ENCODE measurements around the gene CCDC92. TPM values are rescaled to one million over a fixed set of nuclear protein-coding genes. Genes with fewer than 3 reads are reported as not detected.

The CCDC92 gene
- total and polyA plus RNA-seq, 10 of the 15 experiments (the other 5 are each of a cell fraction or from before 2014, with no cell fraction given) = 0.53 to 11.8 (median 4.2) TPM

DNA sequence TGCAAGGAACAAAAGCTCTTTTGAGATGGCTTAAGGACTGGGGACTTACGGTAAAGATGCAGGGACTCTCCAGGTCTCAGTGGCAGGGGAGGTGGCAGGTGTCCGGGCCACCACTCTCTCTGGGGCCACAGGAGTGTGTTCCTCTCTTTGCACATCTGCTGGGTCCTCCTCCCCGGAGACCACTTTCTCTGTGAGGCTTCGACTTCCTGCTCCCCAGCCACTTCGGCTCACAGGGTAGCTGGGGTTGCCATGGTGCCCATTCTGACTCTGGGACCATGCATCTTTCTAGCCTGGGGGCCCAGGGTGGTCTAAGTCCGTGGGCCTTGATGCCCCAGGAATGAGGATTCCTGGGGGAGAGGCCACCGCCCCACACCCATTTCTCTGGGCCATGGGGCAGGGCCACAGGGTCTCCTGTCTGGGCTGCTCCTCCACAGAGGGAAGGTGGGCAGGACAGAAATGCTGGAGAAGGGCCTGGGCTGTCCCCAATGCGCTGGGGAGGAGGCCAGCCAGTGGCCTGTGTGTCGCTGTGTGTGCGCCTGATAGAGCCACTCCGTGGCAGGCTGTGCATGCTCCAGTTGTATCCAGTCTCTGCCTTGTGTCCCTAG is 38.5 kb downstream of the CCDC92 start:
- ATAC-seq (no peak), DNase-seq (ENCODE audit: low read depth, low spot score) (no peak), FAIRE-seq (no peak)
- Histone ChIP-seq H3K27ac (ENCODE audit: control insufficient read depth, insufficient read depth) (no peak overlapping the region), H3K79me2 (ENCODE audit: control insufficient read depth, insufficient read depth, low read length) (no peaks in the 10 kb centered on the region), H3K9me3 (replicated peaks; ENCODE audit: control insufficient read depth, insufficient read depth, low read length) (no peaks in the 10 kb centered on the region), H2AFZ (ENCODE audit: control insufficient read depth, low read depth, low read length) (no peak overlapping the region), H3K4me1 (ENCODE audit: control insufficient read depth, insufficient read depth, low read length) (peaks cover 11% of the 10 kb centered on the region), H3K36me3 (ENCODE audit: control insufficient read depth in 2 of 2, insufficient read depth in 2 of 2, low read length in 1 of 2) (no peaks in the 10 kb centered on the region), H3K9ac (ENCODE audit: control insufficient read depth, insufficient read depth, low read length) (no peak overlapping the region), H3K4me3 (no peak overlapping the region), H3K4me2 (ENCODE audit: control insufficient read depth, insufficient read depth) (no peak overlapping the region), H3K27me3 (replicated peaks in 1 of 2; ENCODE audit: control insufficient read depth in 2 of 2, insufficient read depth in 2 of 2, low read length in 1 of 2) (no peaks in the 10 kb centered on the region; a peak in 2 of 4 replicates), H4K20me1 (ENCODE audit: control insufficient read depth, insufficient read depth) (no peaks in the 10 kb centered on the region)
- ChIA-PET POLR2A (no interaction called here), RAD21 (ENCODE audit: unreplicated experiment) (no interaction called here), CTCF (no interaction called here), SMC1A (ENCODE audit: uncharacterized antibody, unreplicated experiment) (no interaction called here)
- BruUV-seq (replicated peaks) = no TSS peak
- WGBS (ENCODE audit: insufficient coverage, insufficient replicate concordance, low lambda C conversion rate, missing lambda C conversion rate) = 17% methylated on average over 11 of the region's 11 CpGs
- intact Hi-C loops (cut with micrococcal nuclease; ENCODE audit: unreplicated experiment) (no loop called here), in situ Hi-C loops (cut with MboI) (no loop called here)
- TF ChIP-seq BRCA1 (IDR thresholded peaks at IDR 0.05; ENCODE audit: low read depth, low read length) (no peak), RAD21 (IDR thresholded peaks at IDR 0.05; ENCODE audit: insufficient read depth, low read depth, low read length) (no peak), PAX5 (IDR thresholded peaks at IDR 0.05; ENCODE audit: borderline replicate concordance, low read depth, low read length) (no peak), YBX1 (IDR thresholded peaks at IDR 0.05) (no peak), JUNB (IDR thresholded peaks at IDR 0.05) (no peak), NFYA (IDR thresholded peaks at IDR 0.05; ENCODE audit: borderline replicate concordance, low read depth, low read length) (no peak), ATF7 (IDR thresholded peaks at IDR 0.05; ENCODE audit: low read depth) (no peak)
- TF ChIP-seq, protein P1, sequence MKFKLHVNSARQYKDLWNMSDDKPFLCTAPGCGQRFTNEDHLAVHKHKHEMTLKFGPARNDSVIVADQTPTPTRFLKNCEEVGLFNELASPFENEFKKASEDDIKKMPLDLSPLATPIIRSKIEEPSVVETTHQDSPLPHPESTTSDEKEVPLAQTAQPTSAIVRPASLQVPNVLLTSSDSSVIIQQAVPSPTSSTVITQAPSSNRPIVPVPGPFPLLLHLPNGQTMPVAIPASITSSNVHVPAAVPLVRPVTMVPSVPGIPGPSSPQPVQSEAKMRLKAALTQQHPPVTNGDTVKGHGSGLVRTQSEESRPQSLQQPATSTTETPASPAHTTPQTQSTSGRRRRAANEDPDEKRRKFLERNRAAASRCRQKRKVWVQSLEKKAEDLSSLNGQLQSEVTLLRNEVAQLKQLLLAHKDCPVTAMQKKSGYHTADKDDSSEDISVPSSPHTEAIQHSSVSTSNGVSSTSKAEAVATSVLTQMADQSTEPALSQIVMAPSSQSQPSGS (IDR thresholded peaks at IDR 0.05; ENCODE audit: low read length) = no peak
- TF ChIP-seq, protein P2, sequence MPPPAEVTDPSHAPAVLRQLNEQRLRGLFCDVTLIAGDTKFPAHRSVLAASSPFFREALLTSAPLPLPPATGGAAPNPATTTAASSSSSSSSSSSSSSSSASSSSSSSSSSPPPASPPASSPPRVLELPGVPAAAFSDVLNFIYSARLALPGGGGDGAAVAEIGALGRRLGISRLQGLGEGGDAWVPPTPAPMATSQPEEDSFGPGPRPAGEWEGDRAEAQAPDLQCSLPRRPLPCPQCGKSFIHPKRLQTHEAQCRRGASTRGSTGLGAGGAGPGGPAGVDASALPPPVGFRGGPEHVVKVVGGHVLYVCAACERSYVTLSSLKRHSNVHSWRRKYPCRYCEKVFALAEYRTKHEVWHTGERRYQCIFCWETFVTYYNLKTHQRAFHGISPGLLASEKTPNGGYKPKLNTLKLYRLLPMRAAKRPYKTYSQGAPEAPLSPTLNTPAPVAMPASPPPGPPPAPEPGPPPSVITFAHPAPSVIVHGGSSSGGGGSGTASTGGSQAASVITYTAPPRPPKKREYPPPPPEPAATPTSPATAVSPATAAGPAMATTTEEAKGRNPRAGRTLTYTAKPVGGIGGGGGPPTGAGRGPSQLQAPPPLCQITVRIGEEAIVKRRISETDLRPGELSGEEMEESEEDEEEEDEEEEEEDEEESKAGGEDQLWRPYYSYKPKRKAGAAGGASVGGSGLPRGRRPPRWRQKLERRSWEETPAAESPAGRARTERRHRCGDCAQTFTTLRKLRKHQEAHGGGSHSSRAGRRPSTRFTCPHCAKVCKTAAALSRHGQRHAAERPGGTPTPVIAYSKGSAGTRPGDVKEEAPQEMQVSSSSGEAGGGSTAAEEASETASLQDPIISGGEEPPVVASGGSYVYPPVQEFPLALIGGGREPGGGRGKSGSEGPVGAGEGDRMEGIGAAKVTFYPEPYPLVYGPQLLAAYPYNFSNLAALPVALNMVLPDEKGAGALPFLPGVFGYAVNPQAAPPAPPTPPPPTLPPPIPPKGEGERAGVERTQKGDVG (CRISPR knock-in tag; IDR thresholded peaks at IDR 0.05) = no peak
- TF ChIP-seq, protein P3, sequence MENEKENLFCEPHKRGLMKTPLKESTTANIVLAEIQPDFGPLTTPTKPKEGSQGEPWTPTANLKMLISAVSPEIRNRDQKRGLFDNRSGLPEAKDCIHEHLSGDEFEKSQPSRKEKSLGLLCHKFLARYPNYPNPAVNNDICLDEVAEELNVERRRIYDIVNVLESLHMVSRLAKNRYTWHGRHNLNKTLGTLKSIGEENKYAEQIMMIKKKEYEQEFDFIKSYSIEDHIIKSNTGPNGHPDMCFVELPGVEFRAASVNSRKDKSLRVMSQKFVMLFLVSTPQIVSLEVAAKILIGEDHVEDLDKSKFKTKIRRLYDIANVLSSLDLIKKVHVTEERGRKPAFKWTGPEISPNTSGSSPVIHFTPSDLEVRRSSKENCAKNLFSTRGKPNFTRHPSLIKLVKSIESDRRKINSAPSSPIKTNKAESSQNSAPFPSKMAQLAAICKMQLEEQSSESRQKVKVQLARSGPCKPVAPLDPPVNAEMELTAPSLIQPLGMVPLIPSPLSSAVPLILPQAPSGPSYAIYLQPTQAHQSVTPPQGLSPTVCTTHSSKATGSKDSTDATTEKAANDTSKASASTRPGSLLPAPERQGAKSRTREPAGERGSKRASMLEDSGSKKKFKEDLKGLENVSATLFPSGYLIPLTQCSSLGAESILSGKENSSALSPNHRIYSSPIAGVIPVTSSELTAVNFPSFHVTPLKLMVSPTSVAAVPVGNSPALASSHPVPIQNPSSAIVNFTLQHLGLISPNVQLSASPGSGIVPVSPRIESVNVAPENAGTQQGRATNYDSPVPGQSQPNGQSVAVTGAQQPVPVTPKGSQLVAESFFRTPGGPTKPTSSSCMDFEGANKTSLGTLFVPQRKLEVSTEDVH (IDR thresholded peaks at IDR 0.05; ENCODE audit: low read depth, partially characterized antibody) = no peak
- TF ChIP-seq, protein P4, sequence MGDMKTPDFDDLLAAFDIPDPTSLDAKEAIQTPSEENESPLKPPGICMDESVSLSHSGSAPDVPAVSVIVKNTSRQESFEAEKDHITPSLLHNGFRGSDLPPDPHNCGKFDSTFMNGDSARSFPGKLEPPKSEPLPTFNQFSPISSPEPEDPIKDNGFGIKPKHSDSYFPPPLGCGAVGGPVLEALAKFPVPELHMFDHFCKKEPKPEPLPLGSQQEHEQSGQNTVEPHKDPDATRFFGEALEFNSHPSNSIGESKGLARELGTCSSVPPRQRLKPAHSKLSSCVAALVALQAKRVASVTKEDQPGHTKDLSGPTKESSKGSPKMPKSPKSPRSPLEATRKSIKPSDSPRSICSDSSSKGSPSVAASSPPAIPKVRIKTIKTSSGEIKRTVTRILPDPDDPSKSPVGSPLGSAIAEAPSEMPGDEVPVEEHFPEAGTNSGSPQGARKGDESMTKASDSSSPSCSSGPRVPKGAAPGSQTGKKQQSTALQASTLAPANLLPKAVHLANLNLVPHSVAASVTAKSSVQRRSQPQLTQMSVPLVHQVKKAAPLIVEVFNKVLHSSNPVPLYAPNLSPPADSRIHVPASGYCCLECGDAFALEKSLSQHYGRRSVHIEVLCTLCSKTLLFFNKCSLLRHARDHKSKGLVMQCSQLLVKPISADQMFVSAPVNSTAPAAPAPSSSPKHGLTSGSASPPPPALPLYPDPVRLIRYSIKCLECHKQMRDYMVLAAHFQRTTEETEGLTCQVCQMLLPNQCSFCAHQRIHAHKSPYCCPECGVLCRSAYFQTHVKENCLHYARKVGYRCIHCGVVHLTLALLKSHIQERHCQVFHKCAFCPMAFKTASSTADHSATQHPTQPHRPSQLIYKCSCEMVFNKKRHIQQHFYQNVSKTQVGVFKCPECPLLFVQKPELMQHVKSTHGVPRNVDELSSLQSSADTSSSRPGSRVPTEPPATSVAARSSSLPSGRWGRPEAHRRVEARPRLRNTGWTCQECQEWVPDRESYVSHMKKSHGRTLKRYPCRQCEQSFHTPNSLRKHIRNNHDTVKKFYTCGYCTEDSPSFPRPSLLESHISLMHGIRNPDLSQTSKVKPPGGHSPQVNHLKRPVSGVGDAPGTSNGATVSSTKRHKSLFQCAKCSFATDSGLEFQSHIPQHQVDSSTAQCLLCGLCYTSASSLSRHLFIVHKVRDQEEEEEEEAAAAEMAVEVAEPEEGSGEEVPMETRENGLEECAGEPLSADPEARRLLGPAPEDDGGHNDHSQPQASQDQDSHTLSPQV (IDR thresholded peaks at IDR 0.05) = no peak

Data from GM12878 (cell line).